Glutamatergic neuron (in vitro differentiated cells): ENCODE measurements around the gene MYO1D. TPM values are rescaled to one million over a fixed set of nuclear protein-coding genes. Genes with fewer than 3 reads are reported as not detected.

Experiments used
- DNase-seq: peaks from one replicate; pipeline ENCODE4 v3.0.0; 2022
- H3K27ac Mint-ChIP-seq: one replicate; pipeline ENCODE4 v1.8.0; 2020; ENCODE audit warnings: mild to moderate bottlenecking, mixed read lengths, inconsistent platforms; ENCODE audit not compliant: unreplicated experiment
- H3K27me3 Mint-ChIP-seq: one replicate; pipeline ENCODE4 v1.8.0; 2020; ENCODE audit warnings: mild to moderate bottlenecking, moderate library complexity, mixed read lengths, inconsistent platforms; ENCODE audit not compliant: unreplicated experiment
- H3K36me3 Mint-ChIP-seq: one replicate; pipeline ENCODE4 v1.8.0; 2020; ENCODE audit warnings: mild to moderate bottlenecking, mixed read lengths, inconsistent platforms; ENCODE audit not compliant: unreplicated experiment
- H3K4me1 Mint-ChIP-seq: one replicate; pipeline ENCODE4 v1.8.0; 2020; ENCODE audit warnings: mild to moderate bottlenecking, low read depth, mixed read lengths, inconsistent platforms; ENCODE audit not compliant: unreplicated experiment
- H3K4me3 Mint-ChIP-seq: one replicate; pipeline ENCODE4 v1.8.0; 2020; ENCODE audit warnings: mild to moderate bottlenecking, mixed read lengths, inconsistent platforms; ENCODE audit not compliant: unreplicated experiment
- H3K9me3 Mint-ChIP-seq: one replicate; pipeline ENCODE4 v1.8.0; 2020; ENCODE audit warnings: mild to moderate bottlenecking, moderate library complexity, mixed read lengths, inconsistent platforms; ENCODE audit not compliant: unreplicated experiment
- total RNA-seq: library from RNA; stranded (reverse); fragmentation: NEBNext Ultra II Directional; extraction: Animal tissue kit (Norgen Biotek cat#: 25700); gene quantifications from one replicate; pipeline ENCODE4 v1.2.1, GENCODE V29; 2021; ENCODE audit not compliant: unreplicated experiment
- TF ChIP-seq, protein P1 (sequence below): fragments of 200-600 bp; sonication (generic); IDR thresholded peaks from one replicate; pipeline ENCODE4 v1.5.0; 2021; ENCODE audit not compliant: partially characterized antibody, unreplicated experiment

Gene MYO1D
- total RNA-seq, 1 donor from 2014 or later = 5.3 TPM

DNA sequence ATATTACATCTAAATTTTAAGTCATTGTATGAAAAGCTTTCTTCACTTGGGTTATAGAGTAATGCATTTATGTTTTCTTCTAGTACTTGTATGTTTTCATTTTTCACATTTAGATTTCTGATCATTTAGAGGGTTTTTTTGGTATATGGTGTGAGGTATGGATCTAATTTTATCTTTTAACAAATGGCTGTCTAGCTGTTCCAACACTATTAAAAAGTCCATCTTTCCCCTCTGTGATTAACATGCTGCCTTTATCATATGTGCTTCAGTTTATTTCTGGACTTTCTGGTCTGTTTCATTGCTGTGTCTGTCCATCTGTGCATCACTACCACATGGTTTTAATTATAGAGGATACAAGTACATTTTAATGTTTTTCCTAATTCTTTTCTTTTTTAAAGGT, 163.8 kb downstream of the MYO1D start:
- Mint-ChIP-seq H3K4me1 (no peaks in the 10 kb centered on the region), H3K9me3 (no peaks in the 10 kb centered on the region), H3K27me3 (no peaks in the 10 kb centered on the region), H3K36me3 (peaks cover 11% of the 10 kb centered on the region), H3K27ac (no peak overlapping the region), H3K4me3 (no peak overlapping the region)
- DNase-seq = no peak
- TF ChIP-seq, protein P1, sequence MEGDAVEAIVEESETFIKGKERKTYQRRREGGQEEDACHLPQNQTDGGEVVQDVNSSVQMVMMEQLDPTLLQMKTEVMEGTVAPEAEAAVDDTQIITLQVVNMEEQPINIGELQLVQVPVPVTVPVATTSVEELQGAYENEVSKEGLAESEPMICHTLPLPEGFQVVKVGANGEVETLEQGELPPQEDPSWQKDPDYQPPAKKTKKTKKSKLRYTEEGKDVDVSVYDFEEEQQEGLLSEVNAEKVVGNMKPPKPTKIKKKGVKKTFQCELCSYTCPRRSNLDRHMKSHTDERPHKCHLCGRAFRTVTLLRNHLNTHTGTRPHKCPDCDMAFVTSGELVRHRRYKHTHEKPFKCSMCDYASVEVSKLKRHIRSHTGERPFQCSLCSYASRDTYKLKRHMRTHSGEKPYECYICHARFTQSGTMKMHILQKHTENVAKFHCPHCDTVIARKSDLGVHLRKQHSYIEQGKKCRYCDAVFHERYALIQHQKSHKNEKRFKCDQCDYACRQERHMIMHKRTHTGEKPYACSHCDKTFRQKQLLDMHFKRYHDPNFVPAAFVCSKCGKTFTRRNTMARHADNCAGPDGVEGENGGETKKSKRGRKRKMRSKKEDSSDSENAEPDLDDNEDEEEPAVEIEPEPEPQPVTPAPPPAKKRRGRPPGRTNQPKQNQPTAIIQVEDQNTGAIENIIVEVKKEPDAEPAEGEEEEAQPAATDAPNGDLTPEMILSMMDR = no peak

- TF ChIP-seq, protein P1 = no peak
- H3K9me3 Mint-ChIP-seq = no peaks in the 10 kb centered on the region
- H3K36me3 Mint-ChIP-seq = peaks cover 11% of the 10 kb centered on the region
- no peak for DNase-seq
- no peak overlapping the region for H3K4me3 Mint-ChIP-seq
- H3K4me1 Mint-ChIP-seq = no peaks in the 10 kb centered on the region
- H3K27ac Mint-ChIP-seq = no peak overlapping the region
- no peaks in the 10 kb centered on the region for H3K27me3 Mint-ChIP-seq
Observed at GRCh38 chr17:32709562-32709961, 167.4 kb downstream of the MYO1D start.

GRCh38 chr17:32701871-32702270, 175.1 kb downstream of the MYO1D start:
- no peak overlapping the region for H3K4me3 Mint-ChIP-seq
- H3K27me3 Mint-ChIP-seq = no peaks in the 10 kb centered on the region
- TF ChIP-seq, protein P1 = no peak
- no peaks in the 10 kb centered on the region for H3K36me3 Mint-ChIP-seq
- no peak for DNase-seq
- H3K27ac Mint-ChIP-seq = no peak overlapping the region
- H3K4me1 Mint-ChIP-seq = no peaks in the 10 kb centered on the region
- H3K9me3 Mint-ChIP-seq = no peaks in the 10 kb centered on the region

DNA sequence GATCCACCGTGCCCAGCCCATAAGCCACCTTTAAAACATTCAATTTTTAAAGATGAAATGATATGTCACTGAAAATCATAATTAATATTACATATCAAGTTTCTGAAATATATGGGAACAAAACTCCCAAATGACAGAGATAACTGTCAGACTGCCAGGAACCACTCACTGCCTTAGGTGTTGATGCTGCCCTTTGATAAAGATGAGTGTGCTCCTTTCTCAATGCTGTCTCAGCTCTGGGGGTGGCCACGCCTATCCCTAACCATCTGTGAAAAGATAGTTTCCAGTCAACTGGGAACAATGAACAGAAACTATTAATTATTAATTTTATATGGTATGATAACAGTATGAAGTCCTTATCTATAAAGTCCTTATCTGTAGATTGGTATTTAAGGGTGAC, 177.7 kb downstream of the MYO1D start:
- H3K4me1 Mint-ChIP-seq = no peaks in the 10 kb centered on the region
- no peak for DNase-seq
- TF ChIP-seq, protein P1 = no peak
- no peaks in the 10 kb centered on the region for H3K36me3 Mint-ChIP-seq
- H3K27me3 Mint-ChIP-seq = peaks cover 2% of the 10 kb centered on the region
- no peak overlapping the region for H3K4me3 Mint-ChIP-seq
- H3K27ac Mint-ChIP-seq = no peak overlapping the region
- peaks cover 2% of the 10 kb centered on the region for H3K9me3 Mint-ChIP-seq

- H3K27ac Mint-ChIP-seq = no peak overlapping the region
- TF ChIP-seq, protein P1 = no peak
- H3K27me3 Mint-ChIP-seq = peaks cover 2% of the 10 kb centered on the region
- H3K4me3 Mint-ChIP-seq = no peak overlapping the region
- H3K4me1 Mint-ChIP-seq = peaks cover 8% of the 10 kb centered on the region
- DNase-seq = no peak
- H3K9me3 Mint-ChIP-seq = peaks cover 2% of the 10 kb centered on the region
- no peaks in the 10 kb centered on the region for H3K36me3 Mint-ChIP-seq
Observed at GRCh38 chr17:32697728-32698625, 178.9 kb downstream of the MYO1D start.
